GM19099 (cell line): ENCODE measurements around the gene BZW1.
A peak's percentile ranks its signal among the peaks of the same experiment; 100 is the strongest.

Source experiments
- POLR2A ChIP-seq: IDR thresholded peaks from 3 replicates; pipeline ENCODE4 v1.6.1; 2011; ENCODE audit warnings: low read depth; ENCODE audit not compliant: insufficient read length; ENCODE audit errors: extremely low read depth

Gene BZW1

DNA sequence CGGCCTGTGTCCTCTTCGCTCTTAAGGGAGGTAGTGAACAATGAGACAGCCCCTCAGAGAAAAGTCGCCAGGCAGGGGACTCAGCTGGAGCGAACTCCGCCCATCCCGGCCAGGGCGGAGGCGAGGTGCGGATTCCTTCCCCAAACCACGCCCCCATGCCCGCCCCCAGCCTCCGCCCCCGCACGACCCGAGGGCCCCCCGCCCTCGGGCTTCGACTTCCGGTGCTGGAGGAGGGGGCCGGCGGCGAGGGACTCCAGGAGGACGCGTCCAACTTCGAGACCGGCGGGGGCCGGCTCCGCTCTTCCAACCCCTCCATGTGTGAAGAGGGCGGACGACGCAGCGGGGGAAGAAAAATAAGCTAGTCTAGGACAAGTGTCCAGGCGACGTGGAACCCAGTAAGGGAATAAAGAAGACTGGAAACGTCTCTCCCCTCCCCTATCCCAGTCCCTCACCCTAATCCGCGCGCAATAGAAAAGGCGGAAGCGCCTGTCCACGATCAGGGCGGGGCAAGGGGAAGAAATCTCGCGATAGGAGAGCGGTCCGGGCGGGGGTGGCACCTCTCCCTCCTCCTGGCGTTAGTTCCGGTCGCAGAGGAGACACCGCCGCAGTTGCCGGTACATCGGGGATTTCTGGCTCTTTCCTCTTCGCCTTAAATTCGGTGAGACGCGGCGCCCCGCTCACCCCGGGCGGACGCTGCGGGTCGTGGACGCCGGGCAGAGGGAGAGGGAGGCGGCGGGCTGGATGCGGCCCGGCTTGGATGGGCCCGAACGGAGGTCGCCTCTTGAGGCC is at the start of gene BZW1:
Gene BZW1 (plus strand): TSS at position 578 of the 789 bp plus-strand sequence. CDS start 1,308 bp downstream, outside the sequence.
- peak; percentile 94 for TF ChIP-seq POLR2A

DNA sequence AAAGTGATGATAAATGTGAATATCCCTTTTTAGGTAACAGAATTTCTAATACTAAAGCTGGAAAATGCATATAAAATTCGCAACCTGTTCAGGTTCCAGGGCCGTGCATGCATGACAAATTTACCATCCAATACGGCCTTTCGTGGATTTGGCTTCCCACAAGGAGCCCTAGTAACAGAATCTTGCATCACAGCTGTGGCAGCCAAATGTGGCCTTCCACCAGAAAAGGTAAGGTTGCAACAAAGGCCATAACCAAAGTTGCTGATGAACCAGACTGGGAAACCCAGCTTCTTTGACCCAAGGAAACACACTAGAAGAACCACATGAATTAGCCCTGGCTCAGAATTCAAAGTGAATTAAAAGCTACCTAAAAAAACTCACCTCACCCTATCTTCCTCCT is 49.6 kb upstream of the BZW1 start:
- TF ChIP-seq POLR2A: no peak

DNA sequence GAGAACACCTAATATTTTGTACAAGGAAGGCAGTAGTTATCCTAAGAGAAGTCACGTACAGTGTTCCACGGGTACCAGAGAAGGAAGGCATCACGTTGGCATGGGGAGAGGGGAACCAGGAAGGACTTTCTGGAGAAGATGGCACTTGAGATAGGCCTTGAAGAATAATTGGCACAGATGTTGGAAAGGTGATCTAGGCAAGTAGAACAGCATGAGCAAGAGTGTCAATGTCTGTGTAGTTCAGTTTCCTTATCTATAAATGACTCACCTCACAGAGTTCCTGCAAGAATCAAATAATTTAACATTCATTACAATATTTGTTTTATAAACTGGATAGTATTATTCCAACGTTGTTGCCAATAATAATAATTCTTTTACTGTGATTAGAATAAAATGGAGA is 48.3 kb upstream of the BZW1 start:
- TF ChIP-seq POLR2A: no peak

DNA sequence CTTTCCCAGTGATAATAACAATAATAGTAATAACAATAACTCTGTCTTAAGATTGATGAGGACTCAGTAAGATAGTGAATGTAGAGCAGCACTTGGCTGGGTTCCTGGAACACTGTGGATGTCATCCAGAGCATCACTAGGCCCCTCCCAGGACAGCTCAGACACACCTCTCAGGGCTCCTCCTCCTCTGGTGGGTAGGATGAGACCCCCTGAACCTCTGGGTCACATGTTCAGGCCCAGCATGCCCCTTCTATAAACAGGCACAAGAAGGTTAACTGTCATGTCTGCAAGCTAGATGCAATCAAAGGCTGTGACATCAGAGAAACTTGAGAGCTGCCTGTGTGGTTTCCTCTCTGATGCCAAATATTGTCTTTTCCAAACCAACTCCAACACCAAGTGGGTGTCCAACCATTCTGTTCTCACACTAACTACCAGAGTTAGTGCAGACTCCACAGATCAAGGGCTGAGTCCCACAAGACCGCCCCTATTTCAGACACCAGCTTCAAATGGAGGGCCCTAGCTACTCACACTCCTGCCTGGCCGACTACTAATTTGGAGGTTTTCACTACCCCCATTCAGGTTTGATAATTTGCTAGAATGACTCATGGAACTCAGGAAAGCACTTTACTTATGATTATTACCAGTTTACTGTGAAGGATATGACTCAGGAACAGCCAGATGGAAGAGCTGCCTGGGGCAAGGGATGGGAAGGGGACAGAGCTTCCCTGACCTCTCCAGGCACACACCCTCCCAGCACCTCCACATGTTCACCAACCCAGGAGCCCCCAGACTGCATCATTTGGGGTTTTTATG is 46.4 kb upstream of the BZW1 start:
- no peak for TF ChIP-seq POLR2A

DNA sequence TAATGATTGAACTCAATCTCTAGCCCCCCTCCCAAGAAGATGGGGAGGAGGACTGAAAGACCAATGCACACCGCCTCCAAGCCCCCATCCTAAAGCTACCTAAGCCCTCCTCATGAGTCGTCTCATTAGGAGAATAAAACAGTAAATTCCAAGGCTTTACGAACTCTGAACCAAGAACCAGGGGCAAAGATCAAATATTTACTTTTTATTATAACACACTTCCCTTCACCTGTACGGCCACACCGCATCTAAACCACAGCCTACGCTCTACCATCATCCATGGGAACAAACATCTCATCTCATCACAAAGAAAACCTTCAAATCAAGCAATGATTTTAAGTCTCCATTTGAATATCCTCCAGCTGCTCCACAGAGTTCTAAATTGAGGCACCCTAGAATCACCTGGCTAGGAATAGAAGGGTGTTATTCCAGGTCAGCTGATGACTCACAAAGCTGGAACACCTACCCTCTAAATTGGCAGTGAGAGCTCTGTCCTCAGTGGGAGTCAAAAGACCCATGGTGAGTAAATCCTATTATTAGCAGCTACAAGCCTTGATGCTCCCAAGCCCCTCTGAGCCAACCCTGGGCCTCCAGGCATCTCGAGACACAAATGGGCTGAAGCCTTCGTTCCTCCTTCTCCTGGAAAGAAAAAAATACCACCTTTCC is 45.6 kb upstream of the BZW1 start:
- no peak for TF ChIP-seq POLR2A

DNA sequence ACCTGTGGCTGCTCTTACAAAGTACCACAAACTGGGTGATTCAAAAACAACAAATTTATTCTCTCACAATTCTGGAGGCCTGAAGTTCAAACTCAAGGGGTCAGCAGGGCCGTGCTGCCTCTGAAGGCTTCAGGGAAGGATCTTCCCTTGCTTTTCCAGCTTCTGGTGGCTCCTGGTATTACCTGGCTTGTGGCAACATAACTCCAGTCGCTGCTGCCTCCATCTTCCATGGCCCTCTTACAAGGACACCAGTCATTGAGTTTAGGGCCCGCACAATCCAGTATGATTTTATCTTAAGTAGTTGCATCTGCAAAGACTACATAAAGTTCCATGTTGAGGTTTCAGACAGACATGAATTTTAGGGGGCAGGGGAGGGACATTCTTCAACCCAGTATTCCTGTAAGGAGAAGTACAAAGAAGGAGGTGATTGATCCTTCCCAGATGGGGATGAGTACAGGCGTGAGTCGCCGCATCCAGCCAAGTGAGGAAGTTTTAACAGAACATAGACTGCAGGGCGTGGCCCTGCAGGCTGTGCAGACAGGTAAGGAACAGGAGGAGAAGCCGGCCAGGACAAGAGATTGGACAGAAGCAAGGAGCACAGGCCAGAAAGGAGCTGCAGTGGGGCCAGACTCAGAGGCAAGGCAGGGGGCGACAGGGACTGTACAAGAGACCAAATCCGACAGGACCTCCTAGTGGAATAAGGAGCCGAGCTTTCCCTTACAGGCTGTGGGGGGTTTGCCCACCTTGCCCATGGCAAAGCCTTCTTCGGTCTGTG is 44.4 kb upstream of the BZW1 start:
- no peak for TF ChIP-seq POLR2A

DNA sequence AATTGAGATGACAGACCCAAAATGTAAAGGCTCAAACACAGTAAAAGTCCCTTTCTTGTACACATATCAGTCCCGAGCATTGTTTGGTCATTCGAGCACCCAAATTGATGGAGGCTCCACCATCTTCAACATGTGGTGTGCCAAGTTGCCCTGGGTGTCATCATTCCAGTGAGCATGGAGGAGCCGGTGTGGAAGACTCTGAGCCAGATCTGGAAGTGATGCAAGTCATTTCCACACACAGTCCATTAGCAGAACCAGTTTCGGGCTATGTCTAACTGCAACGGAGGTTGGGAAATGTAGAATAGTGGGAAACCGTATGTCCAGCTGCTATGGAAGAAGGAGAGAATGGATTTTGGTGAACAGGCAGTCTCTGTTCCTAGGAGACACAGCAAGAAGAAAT is 40.9 kb upstream of the BZW1 start:
- no peak for TF ChIP-seq POLR2A

DNA sequence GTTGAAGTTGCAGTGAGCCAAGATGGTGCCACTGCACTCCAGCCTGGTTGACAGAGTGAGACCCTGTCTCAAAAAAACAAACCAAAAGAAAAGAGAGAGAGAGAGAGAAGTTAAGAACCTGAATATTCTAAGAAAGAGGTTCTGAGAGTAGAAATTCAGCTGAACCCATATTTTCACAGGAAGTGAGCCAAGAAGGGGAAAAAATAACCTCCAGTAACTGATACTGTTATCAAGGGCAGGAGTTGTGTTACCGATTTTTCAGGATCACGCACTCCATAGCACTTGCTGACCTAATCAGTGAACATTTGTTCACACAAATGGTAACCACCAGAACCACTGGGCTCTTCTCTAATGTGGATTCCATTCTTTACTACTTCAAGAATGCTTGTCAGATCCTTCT is 39.1 kb upstream of the BZW1 start:
- no peak for TF ChIP-seq POLR2A

DNA sequence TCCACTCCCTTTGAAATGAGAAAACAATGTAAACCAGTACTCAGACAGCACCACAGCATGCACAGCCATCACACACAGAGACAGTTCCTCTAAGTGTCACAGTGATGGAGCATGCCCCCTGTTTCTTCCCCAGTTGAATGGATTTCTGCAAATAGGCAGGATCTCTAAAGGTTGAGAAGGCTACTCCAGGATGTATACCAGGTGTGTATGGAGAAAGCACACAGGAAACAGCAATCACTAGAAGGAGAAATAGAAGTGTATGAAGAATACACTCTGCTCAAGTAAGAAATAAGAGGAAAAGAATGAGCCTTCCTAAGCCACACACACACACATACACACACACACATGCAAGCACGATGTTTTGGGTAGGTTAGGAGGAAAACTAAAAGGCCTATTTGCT is 38.6 kb upstream of the BZW1 start:
- TF ChIP-seq POLR2A: no peak

DNA sequence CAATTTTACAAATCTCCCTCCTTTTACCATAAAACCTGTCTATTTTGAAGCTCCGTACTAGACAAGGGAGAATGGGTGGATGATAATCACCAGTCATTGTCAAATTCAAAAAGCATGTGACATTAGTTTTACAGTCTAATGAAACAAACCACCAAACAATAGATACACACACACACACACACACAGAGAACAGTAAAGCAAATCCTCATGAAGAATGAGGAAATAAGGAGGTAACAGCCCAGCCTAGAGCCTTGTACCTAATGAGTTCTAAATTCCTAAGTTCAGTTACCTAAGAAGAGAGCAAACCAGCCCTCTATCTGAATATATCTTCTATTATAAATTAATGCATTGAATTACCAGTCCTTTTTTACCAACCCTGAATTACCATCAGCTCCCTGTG is 36.8 kb upstream of the BZW1 start:
- TF ChIP-seq POLR2A: no peak

DNA sequence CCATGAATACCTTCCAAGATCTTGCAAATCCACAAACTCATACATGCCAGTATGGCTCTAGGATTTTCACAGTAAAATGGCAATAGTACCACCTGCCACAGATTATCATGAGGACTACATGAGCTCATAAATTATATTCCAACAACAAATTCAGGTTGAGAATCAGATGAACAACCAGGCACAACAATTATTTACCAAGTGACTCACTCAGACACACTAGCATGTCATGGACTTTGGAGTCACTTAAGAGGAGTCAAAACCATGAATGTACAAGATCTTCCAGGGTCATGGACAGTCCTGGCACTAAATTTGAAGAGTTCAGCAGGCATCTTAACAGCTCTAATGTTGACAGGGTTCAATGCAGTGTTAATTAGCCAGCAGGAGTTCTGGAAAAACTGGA is 34.4 kb upstream of the BZW1 start:
- TF ChIP-seq POLR2A: no peak

DNA sequence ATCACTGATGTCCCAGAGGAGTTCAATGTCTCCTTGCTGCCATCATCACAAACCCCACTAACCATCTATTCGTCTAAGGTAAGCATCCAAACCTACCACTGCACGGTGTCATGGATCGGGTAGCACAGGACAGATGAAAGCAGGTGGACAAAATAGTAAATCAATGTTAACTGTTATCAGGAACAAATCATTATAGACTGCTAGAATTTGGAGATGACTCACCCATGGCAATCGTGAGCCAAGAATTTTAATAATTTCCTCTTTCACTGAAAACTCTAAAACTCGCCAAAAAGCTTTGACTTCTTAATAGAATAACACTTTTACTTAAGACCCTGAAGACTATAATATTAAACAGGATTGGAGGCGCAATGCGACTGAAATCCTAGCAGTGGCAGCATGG is 33.7 kb upstream of the BZW1 start:
- no peak for TF ChIP-seq POLR2A

DNA sequence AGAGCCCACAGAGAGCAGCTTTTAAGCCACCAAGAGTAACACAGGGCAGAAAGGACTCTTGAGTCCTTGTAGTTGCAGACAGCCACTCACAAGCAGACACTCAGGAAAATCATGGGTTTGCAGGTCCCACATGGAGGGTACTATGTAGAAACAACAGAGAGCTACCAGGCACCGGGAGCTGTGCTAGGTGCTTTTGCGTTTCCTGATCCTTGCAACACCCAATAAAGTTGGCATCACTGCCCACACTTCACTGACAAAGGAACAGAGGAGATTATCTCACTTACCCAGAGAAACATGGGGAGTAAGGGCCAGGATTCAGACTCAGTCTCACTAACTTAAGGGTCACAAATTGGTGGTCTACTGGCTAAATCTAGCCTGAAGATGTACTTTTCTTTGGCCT is 32.5 kb upstream of the BZW1 start:
- no peak for TF ChIP-seq POLR2A

DNA sequence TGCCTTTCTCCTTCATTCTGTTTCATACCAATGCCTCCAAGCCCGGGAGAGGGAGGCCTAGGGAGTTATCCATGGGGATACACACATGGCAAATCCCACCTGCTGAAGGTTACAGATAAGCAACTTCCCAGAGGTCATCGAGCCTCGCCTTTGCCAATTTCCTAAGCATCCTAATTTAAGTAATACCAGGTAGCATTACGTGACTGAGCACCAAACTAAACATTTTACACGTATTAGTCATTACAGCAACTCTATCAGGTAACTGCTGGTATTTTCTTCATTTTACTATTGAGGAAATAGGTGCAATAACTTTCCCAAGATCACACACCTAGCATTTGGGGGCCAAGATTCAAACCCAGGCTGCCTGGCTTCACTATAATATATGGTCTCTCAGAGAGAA is 30.1 kb upstream of the BZW1 start:
- TF ChIP-seq POLR2A: no peak

DNA sequence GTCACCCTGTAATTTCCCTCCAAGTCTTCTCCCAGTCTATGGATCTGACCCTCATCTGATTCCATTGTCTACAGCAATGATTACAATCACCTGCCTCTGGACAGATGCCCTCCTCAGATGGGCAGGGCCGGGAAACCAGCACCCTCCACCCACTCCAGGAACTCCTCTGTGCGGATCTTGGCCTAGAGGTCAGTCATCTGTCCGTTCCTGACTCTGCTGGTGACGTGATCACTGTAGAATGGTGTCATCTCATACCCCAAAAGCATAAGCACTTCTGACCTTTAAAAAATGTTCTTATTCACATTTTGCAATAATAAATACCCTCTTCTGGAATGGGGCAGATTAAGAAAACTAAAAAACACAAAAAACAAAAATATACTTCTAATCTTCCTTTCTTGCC is 29.5 kb upstream of the BZW1 start:
- TF ChIP-seq POLR2A: no peak
